H1 (cell line): Measurements from ENCODE around the gene LHB. TPM values are rescaled to one million over a fixed set of nuclear protein-coding genes. Genes with fewer than 3 reads are reported as not detected.

Experiments
- CTCF ChIA-PET: fragments of 300-600 bp; sonication (Branson Sonifier 250); formaldehyde crosslinking; loops from one replicate; lab custom pipeline; 2021; ENCODE audit not compliant: partially characterized antibody; lab: Charles Lee
- POLR2A ChIA-PET: fragments of 300-600 bp; sonication (Branson Sonifier 250); formaldehyde crosslinking; loops from one replicate; lab custom pipeline; 2021; ENCODE audit warnings: inconsistent platforms; ENCODE audit not compliant: partially characterized antibody; lab: Charles Lee
- DNase-seq, 2 experiments: peaks; one replicate each; pipeline versions ENCODE4 v3.0.0 to v3.0.0-alpha.2; 2010 to 2022; ENCODE audit warnings: low spot score in 2 of 2, low read depth in 1 of 2, mixed read lengths in 1 of 2
- FAIRE-seq: peaks from 2 replicates; lab custom pipeline; 2011; peaks lifted over from hg19 to GRCh38; lab: Jason Lieb, UNC
- H2AFZ ChIP-seq: 2 replicates; pipeline ENCODE4 v1.8.1; 2012; ENCODE audit warnings: low read length, inconsistent platforms
- H2AK5ac ChIP-seq: 2 replicates; pipeline ENCODE4 v1.6.1; 2013; ENCODE audit warnings: low read depth, low read length
- H2BK120ac ChIP-seq: replicated peaks from 2 replicates; pipeline ENCODE3; 2013; ENCODE audit warnings: low read depth, low read length, inconsistent platforms
- H2BK12ac ChIP-seq: 2 replicates; pipeline ENCODE4 v1.6.1; 2013; ENCODE audit warnings: low read depth, low read length
- H2BK15ac ChIP-seq: 2 replicates; pipeline ENCODE4 v1.6.1; 2013; ENCODE audit warnings: low read length
- H2BK20ac ChIP-seq: 2 replicates; pipeline ENCODE4 v1.6.1; 2013; ENCODE audit warnings: low read length
- H2BK5ac ChIP-seq: 2 replicates; pipeline ENCODE4 v1.6.1; 2013; ENCODE audit warnings: low read depth, low read length
- H3K14ac ChIP-seq: 2 replicates; pipeline ENCODE4 v1.6.1; 2013; ENCODE audit warnings: inconsistent platforms; ENCODE audit not compliant: insufficient read length
- H3K18ac ChIP-seq: 2 replicates; pipeline ENCODE4 v1.6.1; 2013; ENCODE audit warnings: low read length; ENCODE audit errors: extremely low read depth
- H3K23ac ChIP-seq: 2 replicates; pipeline ENCODE4 v1.6.1; 2013; ENCODE audit warnings: inconsistent platforms; ENCODE audit not compliant: insufficient read length
- H3K23me2 ChIP-seq: 2 replicates; pipeline ENCODE4 v1.6.1; 2013; ENCODE audit warnings: low read depth, low read length
- H3K27ac ChIP-seq: 2 replicates; pipeline ENCODE4 v1.6.1; 2011; ENCODE audit warnings: low read depth, low read length, inconsistent platforms
- H3K27me3 ChIP-seq, 4 experiments: replicated peaks in 1 of 4; 1 replicate in 1 of 4; 2 replicates in 3 of 4; pipeline versions ENCODE4 v1.6.1 to v1.8.1; 2011 to 2013; ENCODE audit warnings: low read length in 3 of 4, mild to moderate bottlenecking in 3 of 4, inconsistent platforms in 2 of 4, mixed read lengths in 2 of 4, moderate library complexity in 1 of 4; ENCODE audit not compliant: control insufficient read depth in 3 of 4, insufficient read depth in 3 of 4; ENCODE audit errors: extremely low read depth in 1 of 4
- H3K36me3 ChIP-seq, 4 experiments: 2 replicates each; pipeline versions ENCODE4 v1.6.1 to v1.8.1; 2011 to 2013; ENCODE audit warnings: mild to moderate bottlenecking in 4 of 4, low read length in 3 of 4, moderate library complexity in 2 of 4, control low read depth in 1 of 4, inconsistent platforms in 1 of 4; ENCODE audit not compliant: insufficient read depth in 4 of 4, control insufficient read depth in 2 of 4
- H3K4ac ChIP-seq: replicated peaks from 2 replicates; pipeline ENCODE3; 2013; ENCODE audit warnings: low read length, low read depth, mixed read lengths, inconsistent platforms; ENCODE audit not compliant: insufficient read length
- H3K4me1 ChIP-seq, 4 experiments: replicated peaks in 1 of 4; 1 replicate in 1 of 4; 2 replicates in 3 of 4; pipeline versions ENCODE4 v1.6.1 to v1.8.1; 2011 to 2013; ENCODE audit warnings: low read length in 3 of 4, inconsistent platforms in 2 of 4, mixed read lengths in 1 of 4; ENCODE audit not compliant: insufficient read depth in 4 of 4, control insufficient read depth in 3 of 4
- H3K4me2 ChIP-seq, 2 experiments: 2 replicates each; pipeline versions ENCODE4 v1.6.1 to v1.8.1; 2011 to 2013; ENCODE audit warnings: low read depth in 2 of 2, low read length in 2 of 2, control low read depth in 1 of 2, inconsistent platforms in 1 of 2, mild to moderate bottlenecking in 1 of 2; ENCODE audit not compliant: insufficient read depth in 1 of 2
- H3K4me3 ChIP-seq, 4 experiments: fragments of 200-600, 300-600 bp in 1 of 4; sonication (generic), shearing (Covaris generic), sonication (Bioruptor Twin) in 1 of 4; 2 replicates each; pipeline versions ENCODE4 v1.5.1 to v1.8.1; 2011 to 2016; ENCODE audit warnings: low read length in 4 of 4, low read depth in 3 of 4, control low read depth in 2 of 4, inconsistent platforms in 2 of 4, mild to moderate bottlenecking in 2 of 4, mixed read lengths in 1 of 4, moderate library complexity in 1 of 4; ENCODE audit not compliant: insufficient read depth in 2 of 4; ENCODE audit errors: extremely low read depth in 1 of 4
- H3K56ac ChIP-seq: replicated peaks from 2 replicates; pipeline ENCODE3; 2013; ENCODE audit warnings: low read depth, mild to moderate bottlenecking, mixed read lengths, low read length, inconsistent platforms; ENCODE audit not compliant: insufficient read length
- H3K79me1 ChIP-seq: 2 replicates; pipeline ENCODE4 v1.6.1; 2013; ENCODE audit warnings: low read depth, low read length, control low read depth
- H3K79me2 ChIP-seq, 2 experiments: 2 replicates each; pipeline versions ENCODE4 v1.6.1 to v1.8.1; 2012 to 2013; ENCODE audit warnings: low read length in 2 of 2, mild to moderate bottlenecking in 2 of 2, inconsistent platforms in 1 of 2; ENCODE audit not compliant: insufficient read depth in 2 of 2, control insufficient read depth in 1 of 2
- H3K9ac ChIP-seq, 4 experiments: replicated peaks in 1 of 4; 1 replicate in 1 of 4; 2 replicates in 3 of 4; pipeline versions ENCODE4 v1.6.1 to v1.8.1; 2011 to 2013; ENCODE audit warnings: low read depth in 3 of 4, low read length in 3 of 4, control low read depth in 2 of 4, mild to moderate bottlenecking in 2 of 4, moderate library complexity in 2 of 4, inconsistent platforms in 1 of 4; ENCODE audit errors: extremely low read depth in 1 of 4
- H3K9me3 ChIP-seq, 2 experiments: 2 replicates each; pipeline versions ENCODE4 v1.6.1 to v1.8.1; 2012 to 2013; ENCODE audit warnings: mild to moderate bottlenecking in 2 of 2, moderate library complexity in 2 of 2, control low read depth in 1 of 2, inconsistent platforms in 1 of 2, low read depth in 1 of 2, low read length in 1 of 2, mixed read lengths in 1 of 2; ENCODE audit not compliant: insufficient read depth in 2 of 2
- H4K20me1 ChIP-seq, 2 experiments: replicated peaks in 1 of 2; 2 replicates each; pipeline versions ENCODE3 to v1.8.1; 2011 to 2013; ENCODE audit warnings: inconsistent platforms in 2 of 2, low read length in 2 of 2, mild to moderate bottlenecking in 1 of 2; ENCODE audit not compliant: insufficient read depth in 2 of 2, control insufficient read depth in 1 of 2
- H4K5ac ChIP-seq: 2 replicates; pipeline ENCODE4 v1.6.1; 2013; ENCODE audit warnings: low read length, low read depth, mixed read lengths, inconsistent platforms; ENCODE audit not compliant: insufficient read length
- H4K8ac ChIP-seq: 2 replicates; pipeline ENCODE4 v1.8.0; 2013; ENCODE audit warnings: mild to moderate bottlenecking, moderate library complexity, low read length, inconsistent platforms; ENCODE audit not compliant: insufficient read depth; ENCODE audit errors: extremely low read depth
- H4K91ac ChIP-seq: replicated peaks from 2 replicates; pipeline ENCODE3; 2013; ENCODE audit warnings: low read length, mixed read lengths, inconsistent platforms; ENCODE audit not compliant: insufficient read length
- ATF3 ChIP-seq: IDR thresholded peaks from 2 replicates; pipeline ENCODE4 v1.6.1; 2011; ENCODE audit warnings: low read depth, mild to moderate bottlenecking, low read length; ENCODE audit not compliant: insufficient read depth
- BACH1 ChIP-seq: IDR thresholded peaks from 2 replicates; pipeline ENCODE4 v1.6.1; 2012; ENCODE audit warnings: low read length, improper control_type of control experiment
- MAFK ChIP-seq: IDR thresholded peaks from 2 replicates; pipeline ENCODE4 v1.6.1; 2012; ENCODE audit warnings: low read depth, mild to moderate bottlenecking, improper control_type of control experiment, low read length
- POLR2AphosphoS5 ChIP-seq: IDR thresholded peaks from 2 replicates; pipeline ENCODE4 v1.6.1; 2011; ENCODE audit warnings: low read depth, low read length
- RBBP5 ChIP-seq: IDR thresholded peaks from 2 replicates; pipeline ENCODE4 v1.7.1; 2012; ENCODE audit warnings: low read depth, mild to moderate bottlenecking, inconsistent platforms, low read length, moderate library complexity, borderline replicate concordance
- SIX5 ChIP-seq: IDR thresholded peaks from 2 replicates; pipeline ENCODE4 v1.6.1; 2011; ENCODE audit warnings: mild to moderate bottlenecking, low read depth, low read length
- WGBS, 2 experiments: shearing (Covaris generic) in 1 of 2; methylation state at CpG; one replicate each; pipeline versions ENCODE4 v1.1.6 to v1.1.7; 2013 to 2015; ENCODE audit warnings: low lambda C conversion rate in 2 of 2, mixed read lengths in 2 of 2, inconsistent platforms in 1 of 2, low coverage in 1 of 2, missing lambda C conversion rate in 1 of 2; ENCODE audit not compliant: insufficient replicate concordance in 2 of 2, insufficient coverage in 1 of 2, insufficient read length in 1 of 2; ENCODE audit errors: extremely low coverage in 1 of 2, missing lambda C conversion rate in 1 of 2; 5-methylcytosine and 5-hydroxymethylcytosine counted together
- polyA plus RNA-seq, 7 experiments: library from polyadenylated mRNA; depleted of rRNA in 3 of 7; stranded (reverse) in 5 of 7; unstranded in 2 of 7; fragments of >200 nt in 5 of 7; fragments of 200-250 nt in 2 of 7; gene quantifications; 1 replicate in 5 of 7; 2 replicates in 1 of 7; 4 replicates in 1 of 7; pipeline versions ENCODE4 v1.2.1 to v1.2.3, GENCODE V29; 2011 to 2013; ENCODE audit warnings: missing spikeins in 2 of 7, mixed read lengths in 2 of 7
- total RNA-seq: library from RNA; stranded (reverse); fragmentation: NEBNext Ultra II Directional; extraction: Animal tissue kit (Norgen Biotek cat#: 25700); gene quantifications from 2 replicates; pipeline ENCODE4 v1.2.1, GENCODE V29; 2021
- TF ChIP-seq, protein P1 (sequence below): IDR thresholded peaks from 2 replicates; pipeline ENCODE4 v1.6.1; 2012; ENCODE audit warnings: low read length, inconsistent platforms

LHB gene
- total and polyA plus RNA-seq, 2 of the 8 experiments (the other 6 are each of a cell fraction or from before 2014, with no cell fraction given): 0.53 TPM; not detected in 1

DNA sequence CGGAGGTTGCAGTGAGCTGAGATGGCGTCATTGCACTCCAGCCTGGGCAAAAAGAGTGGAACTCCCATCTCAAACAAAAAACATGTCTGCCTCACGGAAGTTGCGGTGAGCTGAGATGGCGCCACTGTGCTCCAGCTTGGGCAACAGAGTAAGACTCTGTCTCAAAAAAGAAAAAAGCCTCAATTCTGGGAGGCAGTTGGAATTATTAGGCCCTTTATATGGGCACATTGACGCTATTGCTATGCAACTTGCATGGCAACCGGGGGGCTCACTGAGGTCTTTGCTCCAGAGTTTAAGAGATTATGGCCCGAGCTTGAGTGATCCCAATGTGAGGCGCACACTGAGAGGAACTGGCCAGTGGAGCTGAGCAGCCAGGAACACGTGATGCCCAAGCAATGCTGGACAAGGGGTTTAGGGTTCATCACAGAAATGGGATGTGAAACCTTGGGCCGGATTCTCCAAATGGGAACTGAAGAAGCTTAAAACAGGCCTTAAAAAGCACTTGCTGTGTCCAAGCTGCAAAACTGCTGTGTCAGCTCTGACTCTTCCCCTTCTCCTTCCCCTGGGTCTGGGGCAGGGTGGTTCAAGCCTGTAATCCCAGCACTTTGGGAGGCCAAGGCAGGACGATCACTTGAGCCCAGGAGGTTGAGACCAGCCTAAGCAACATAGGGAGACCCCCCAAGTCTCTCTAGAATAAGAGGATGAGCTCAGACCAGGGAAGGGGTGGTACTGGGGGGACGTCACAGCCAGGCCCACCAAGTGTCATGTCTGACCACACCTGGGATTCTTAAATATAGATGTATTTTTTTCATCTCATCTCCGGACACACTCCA lies 49.3 kb downstream of the LHB start:
- 85% methylated on average over 14 of the region's 14 CpGs; no CpG with 5 or more reads in 1 of the 2 experiments for WGBS, 2 experiments
- H2BK120ac ChIP-seq: no peak overlapping the region
- H2BK15ac ChIP-seq: no peak overlapping the region
- no peak overlapping the region for H3K23ac ChIP-seq
- H3K4ac ChIP-seq: no peak overlapping the region
- peaks cover 2 to 28% (median 10%) of the 10 kb centered on the region in 4 experiments; a peak in 5 of 8 replicates for H3K36me3 ChIP-seq
- no peak overlapping the region for H3K4me3 ChIP-seq
- H3K4me2 ChIP-seq: no peak overlapping the region
- H4K8ac ChIP-seq: no peak overlapping the region
- no peak overlapping the region for H3K27ac ChIP-seq
- H3K27me3 ChIP-seq: no peaks in the 10 kb centered on the region
- H2AK5ac ChIP-seq: no peak overlapping the region
- no peak overlapping the region for H2BK12ac ChIP-seq
- ChIA-PET CTCF (interaction anchor here (0.6 to 1.4 kb wide), 11 partner anchors 9 to 463 kb away, joined by 3 to 6 read pairs (median 3); partner anchors contain the start of genes GYS1 and RUVBL2), POLR2A (interaction anchor here (0.6 to 5.4 kb wide), 24 partner anchors 9 to 348 kb away, joined by 3 to 56 read pairs (median 3); partner anchors contain the start of genes BAX, GYS1, NUCB1 and PPP1R15A)
- no peak overlapping the region for H3K14ac ChIP-seq
- H4K5ac ChIP-seq: no peak overlapping the region
- peaks cover 17% of the 10 kb centered on the region; the same call in 1 of the 2 replicates for H3K23me2 ChIP-seq
- no peaks in the 10 kb centered on the region for H3K9me3 ChIP-seq
- H3K79me1 ChIP-seq: peaks cover 2% of the 10 kb centered on the region; the same call in 1 of the 2 replicates
- H2BK20ac ChIP-seq: no peak overlapping the region
- DNase-seq (no peak), FAIRE-seq (no peak)
- H4K20me1 ChIP-seq: peaks cover 3 to 13% of the 10 kb centered on the region in 2 experiments
- no peak overlapping the region for H2BK5ac ChIP-seq
- peak overlapping the region; percentile 6; the same call in 1 of the 2 replicates for H3K18ac ChIP-seq
- H3K79me2 ChIP-seq: peaks cover 0 to 13% of the 10 kb centered on the region in 2 experiments; a peak in 2 of 4 replicates
- no peak overlapping the region for H3K9ac ChIP-seq
- no peak overlapping the region for H2AFZ ChIP-seq
- no peak overlapping the region for H3K56ac ChIP-seq
- no peak overlapping the region for H4K91ac ChIP-seq
- H3K4me1 ChIP-seq: peaks cover 4 to 15% (median 9%) of the 10 kb centered on the region in 4 experiments
- no peak for TF ChIP-seq RBBP5
- TF ChIP-seq ATF3: no peak
- TF ChIP-seq, protein P1, sequence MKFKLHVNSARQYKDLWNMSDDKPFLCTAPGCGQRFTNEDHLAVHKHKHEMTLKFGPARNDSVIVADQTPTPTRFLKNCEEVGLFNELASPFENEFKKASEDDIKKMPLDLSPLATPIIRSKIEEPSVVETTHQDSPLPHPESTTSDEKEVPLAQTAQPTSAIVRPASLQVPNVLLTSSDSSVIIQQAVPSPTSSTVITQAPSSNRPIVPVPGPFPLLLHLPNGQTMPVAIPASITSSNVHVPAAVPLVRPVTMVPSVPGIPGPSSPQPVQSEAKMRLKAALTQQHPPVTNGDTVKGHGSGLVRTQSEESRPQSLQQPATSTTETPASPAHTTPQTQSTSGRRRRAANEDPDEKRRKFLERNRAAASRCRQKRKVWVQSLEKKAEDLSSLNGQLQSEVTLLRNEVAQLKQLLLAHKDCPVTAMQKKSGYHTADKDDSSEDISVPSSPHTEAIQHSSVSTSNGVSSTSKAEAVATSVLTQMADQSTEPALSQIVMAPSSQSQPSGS: peak; percentile 78
- TF ChIP-seq SIX5: no peak
- peak; percentile 36; the same call in 1 of the 2 replicates for TF ChIP-seq BACH1
- TF ChIP-seq MAFK: peak; percentile 56; the same call in 1 of the 2 replicates
- peak; percentile 60; the same call in 1 of the 2 replicates for TF ChIP-seq POLR2AphosphoS5
